Uterus (tissue), 4 donors: ENCODE results near the gene CUL5. TPM values are rescaled to one million over a fixed set of nuclear protein-coding genes. Genes with fewer than 3 reads are reported as not detected.
"Not testable (repeated sequence)": the region's sequence is repeated elsewhere in the genome, so short reads cannot be mapped to it uniquely, and the experiment has no call there.

ENCODE experiments used
- DNase-seq, 2 donors: peaks; one replicate each; pipeline ENCODE4 v3.0.0-alpha.2; 2019 to 2020
- H3K27ac ChIP-seq, 2 donors: fragments of 200-600 bp; sonication (generic); 1 replicate in 1 of 2; 2 replicates in 1 of 2; pipeline ENCODE4 v1.5.1; 2016 to 2018
- H3K27me3 ChIP-seq, 2 donors: fragments of 200-600 bp; sonication (generic); one replicate each; pipeline ENCODE4 v1.5.1; 2018 to 2019; ENCODE audit warnings: control low read depth in 1 of 2
- H3K36me3 ChIP-seq, 2 donors: fragments of 200-600 bp; sonication (generic); one replicate each; pipeline ENCODE4 v1.5.1; 2019; ENCODE audit warnings: control low read depth in 1 of 2
- H3K4me1 ChIP-seq, 2 donors: fragments of 200-600 bp; sonication (generic); one replicate each; pipeline ENCODE4 v1.5.1; 2018 to 2019; ENCODE audit warnings: control low read depth in 1 of 2
- H3K4me3 ChIP-seq, 2 donors: fragments of 200-600 bp; sonication (generic); 1 replicate in 1 of 2; 2 replicates in 1 of 2; pipeline ENCODE4 v1.5.1; 2018 to 2019; ENCODE audit warnings: mild to moderate bottlenecking in 1 of 2
- H3K9me3 ChIP-seq, 2 donors: fragments of 200-600 bp; sonication (generic); one replicate each; pipeline ENCODE4 v1.5.1; 2019; ENCODE audit warnings: control low read depth in 1 of 2
- POLR2A ChIP-seq, 2 donors: fragments of 450-650 bp; IDR thresholded peaks; one replicate each; pipeline ENCODE4 v1.6.1; 2016; ENCODE audit warnings: antibody characterized with exemption in 2 of 2, mild to moderate bottlenecking in 1 of 2, moderate library complexity in 1 of 2
- intact Hi-C: fragments of 100-400 bp; cut with DNase I; formaldehyde crosslinking; loops from one replicate; pipeline ENCODE4 v1.15.1; 2023; ENCODE audit warnings: low total_unique reads
- total RNA-seq, 4 donors: library from RNA; depleted of rRNA in 3 of 4; stranded (reverse); fragments of >200 nt in 3 of 4; gene quantifications; one replicate each; pipeline versions ENCODE4 v1.1.0 to v1.2.4, GENCODE V29; 2014 to 2023
- TF ChIP-seq, protein P1 (sequence below), 4 experiments: fragments of 200-600 bp in 2 of 4; fragments of 450-650 bp in 2 of 4; sonication (generic) in 2 of 4; IDR thresholded peaks; one replicate each; pipeline ENCODE4 v1.5.1; 2016 to 2019; ENCODE audit warnings: antibody characterized with exemption in 4 of 4, mild to moderate bottlenecking in 2 of 4, moderate library complexity in 1 of 4
- donor health status: DM: yes; HTN: yes; CAD: no.

The CUL5 gene
- total RNA-seq, 4 donors from 2014 or later, result 29.5 to 79.8 (median 40.9) TPM

DNA sequence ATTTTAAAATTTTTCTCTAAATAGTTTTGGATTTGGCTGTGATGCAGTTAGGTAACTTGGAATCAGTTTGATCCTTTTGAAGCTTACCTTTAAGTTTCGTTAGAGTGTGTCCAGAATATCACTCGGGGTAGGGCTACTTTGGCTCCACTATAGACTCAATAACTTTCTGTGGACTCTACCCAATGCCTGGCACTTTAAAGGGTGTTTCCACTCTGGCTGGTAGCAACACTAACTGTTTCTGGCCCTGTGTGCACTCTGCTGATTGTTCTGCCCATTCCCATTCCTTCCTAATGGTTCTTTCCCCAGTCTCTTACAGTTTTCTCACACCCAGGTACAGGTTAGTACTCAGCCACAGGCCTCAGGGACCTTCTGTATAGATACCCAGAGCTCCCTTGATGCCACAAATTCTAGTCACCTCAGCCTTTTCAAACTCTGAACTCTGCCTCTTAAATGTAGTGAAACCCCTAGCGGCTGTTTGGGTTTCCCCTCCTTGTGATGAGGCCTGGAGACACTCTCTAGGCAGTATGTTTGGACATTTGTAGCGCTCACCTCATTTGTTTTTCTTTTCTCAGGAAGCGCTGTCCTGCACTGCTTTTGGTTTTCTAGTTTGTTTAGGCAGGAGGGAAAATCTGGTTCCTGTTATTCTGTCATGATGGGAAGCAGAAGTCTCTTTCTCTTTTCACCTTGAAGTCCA is 16.8 kb downstream of the CUL5 start:
- Histone ChIP-seq H3K9me3 (no peaks in the 10 kb centered on the region), H3K27me3 (no peaks in the 10 kb centered on the region), H3K4me3 (no peak overlapping the region), H3K36me3 (no peaks in the 10 kb centered on the region), H3K27ac (no peak overlapping the region), H3K4me1 (peaks cover 0 to 4% of the 10 kb centered on the region in 2 donors)
- no peak for DNase-seq
- TF ChIP-seq POLR2A (IDR thresholded peaks at IDR 0.05), result no peak
- TF ChIP-seq, protein P1, sequence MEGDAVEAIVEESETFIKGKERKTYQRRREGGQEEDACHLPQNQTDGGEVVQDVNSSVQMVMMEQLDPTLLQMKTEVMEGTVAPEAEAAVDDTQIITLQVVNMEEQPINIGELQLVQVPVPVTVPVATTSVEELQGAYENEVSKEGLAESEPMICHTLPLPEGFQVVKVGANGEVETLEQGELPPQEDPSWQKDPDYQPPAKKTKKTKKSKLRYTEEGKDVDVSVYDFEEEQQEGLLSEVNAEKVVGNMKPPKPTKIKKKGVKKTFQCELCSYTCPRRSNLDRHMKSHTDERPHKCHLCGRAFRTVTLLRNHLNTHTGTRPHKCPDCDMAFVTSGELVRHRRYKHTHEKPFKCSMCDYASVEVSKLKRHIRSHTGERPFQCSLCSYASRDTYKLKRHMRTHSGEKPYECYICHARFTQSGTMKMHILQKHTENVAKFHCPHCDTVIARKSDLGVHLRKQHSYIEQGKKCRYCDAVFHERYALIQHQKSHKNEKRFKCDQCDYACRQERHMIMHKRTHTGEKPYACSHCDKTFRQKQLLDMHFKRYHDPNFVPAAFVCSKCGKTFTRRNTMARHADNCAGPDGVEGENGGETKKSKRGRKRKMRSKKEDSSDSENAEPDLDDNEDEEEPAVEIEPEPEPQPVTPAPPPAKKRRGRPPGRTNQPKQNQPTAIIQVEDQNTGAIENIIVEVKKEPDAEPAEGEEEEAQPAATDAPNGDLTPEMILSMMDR (IDR thresholded peaks at IDR 0.05), result no peak
- intact Hi-C loops, result no loop called here

DNA sequence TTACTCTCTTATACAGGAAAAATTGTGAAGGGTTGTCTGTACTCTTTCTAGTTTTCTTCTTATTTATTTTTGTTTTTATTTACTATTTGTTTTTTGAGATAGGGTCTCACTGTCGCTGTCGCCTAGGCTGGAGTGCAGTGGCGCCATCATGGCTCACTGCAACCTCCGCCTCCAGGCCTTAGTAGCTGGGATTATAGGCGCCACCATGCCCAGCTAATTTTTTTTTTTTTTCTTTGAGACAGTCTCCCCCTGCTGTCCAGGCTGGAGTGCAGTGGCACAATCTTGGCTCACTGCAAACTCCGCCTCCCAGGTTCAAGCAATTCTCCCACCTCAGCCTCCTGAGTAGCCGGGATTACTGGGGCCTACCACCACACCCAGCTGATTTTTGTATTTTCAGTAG is 18.4 kb downstream of the CUL5 start:
- no peaks in the 10 kb centered on the region for H3K9me3 ChIP-seq
- TF ChIP-seq POLR2A (IDR thresholded peaks at IDR 0.05), result no peak
- TF ChIP-seq, protein P1 (IDR thresholded peaks at IDR 0.05), result no peak
- H3K4me1 ChIP-seq, result peaks cover 0 to 4% of the 10 kb centered on the region in 2 donors
- no peaks in the 10 kb centered on the region for H3K36me3 ChIP-seq
- no peaks in the 10 kb centered on the region for H3K27me3 ChIP-seq
- no peak overlapping the region for H3K4me3 ChIP-seq
- intact Hi-C loops, result no loop called here
- no peak overlapping the region for H3K27ac ChIP-seq
- no peak for DNase-seq

DNA sequence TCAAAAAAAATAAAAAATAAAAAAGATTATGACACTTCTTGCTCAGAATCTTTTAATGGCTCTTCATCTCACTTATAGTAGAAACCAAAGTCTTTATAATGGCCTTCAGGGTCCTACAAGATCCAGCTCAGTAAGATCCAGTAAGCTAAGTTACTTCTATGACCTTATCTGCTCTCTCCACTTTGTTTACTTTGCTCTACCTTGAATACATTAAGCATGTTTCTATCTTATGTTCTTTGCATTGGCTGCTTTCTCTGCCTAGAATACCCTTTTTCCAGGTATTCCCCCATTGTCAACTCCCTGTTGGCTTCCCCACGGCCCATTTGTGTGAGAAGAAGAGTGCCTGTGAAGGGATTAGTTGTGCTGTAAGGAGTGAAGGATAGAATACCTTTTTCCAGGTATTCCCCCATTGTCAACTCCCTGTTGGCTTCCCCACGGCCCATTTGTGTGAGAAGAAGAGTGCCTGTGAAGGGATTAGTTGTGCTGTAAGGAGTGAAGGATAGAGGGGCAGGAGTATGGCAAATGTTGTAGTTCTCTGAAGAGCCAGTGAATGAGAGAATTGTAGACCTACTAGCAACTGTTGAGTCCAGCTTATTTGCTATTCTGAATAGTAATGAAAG is 20.2 kb downstream of the CUL5 start:
- H3K9me3 ChIP-seq, H3K4me3 ChIP-seq, H3K27me3 ChIP-seq, intact Hi-C loops, H3K36me3 ChIP-seq, DNase-seq, H3K27ac ChIP-seq, H3K4me1 ChIP-seq: not testable (repeated sequence)

DNA sequence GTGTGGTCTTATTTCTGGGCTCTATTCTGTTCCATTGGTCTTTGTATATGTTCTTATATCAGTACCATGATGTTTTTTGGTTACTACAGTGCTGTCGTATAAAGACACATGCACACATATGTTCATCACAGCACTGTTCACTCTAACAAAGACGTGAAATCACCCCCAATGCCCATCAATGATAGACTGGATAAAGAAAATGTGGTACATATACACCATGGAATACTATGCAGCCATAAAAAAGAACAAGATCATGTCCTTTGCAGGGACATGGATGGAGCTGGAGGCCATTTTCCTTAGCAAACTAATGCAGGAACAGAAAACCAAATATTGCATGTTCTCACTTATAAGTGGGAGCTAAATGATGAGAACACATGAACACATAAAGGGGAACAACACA is 22.9 kb downstream of the CUL5 start:
- H3K27me3 ChIP-seq, H3K4me3 ChIP-seq, intact Hi-C loops, DNase-seq, H3K9me3 ChIP-seq, H3K4me1 ChIP-seq, H3K36me3 ChIP-seq, H3K27ac ChIP-seq: not testable (repeated sequence)

DNA sequence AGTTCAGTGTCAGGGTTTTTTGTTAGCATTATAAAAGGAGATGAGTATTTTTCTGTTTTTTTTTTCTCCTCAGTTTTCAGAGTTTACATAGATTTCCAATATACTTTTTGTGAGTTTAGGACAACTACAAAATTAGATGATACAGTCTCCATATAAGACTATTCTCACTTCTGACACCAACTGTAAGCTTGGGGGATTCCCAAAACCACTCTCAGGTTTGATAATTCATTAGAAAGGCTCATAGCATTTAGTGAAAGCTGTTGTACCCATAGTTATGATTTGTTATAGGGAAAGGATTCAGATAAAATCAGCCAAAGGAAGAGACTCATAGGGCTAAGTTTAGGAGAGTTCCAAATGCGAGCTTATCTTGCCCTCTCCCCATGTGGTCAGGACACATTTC is 24.1 kb downstream of the CUL5 start:
- Histone ChIP-seq H3K27me3 (no peaks in the 10 kb centered on the region), H3K4me1 (no peaks in the 10 kb centered on the region), H3K27ac (no peak overlapping the region), H3K4me3 (no peak overlapping the region), H3K9me3 (no peaks in the 10 kb centered on the region), H3K36me3 (no peaks in the 10 kb centered on the region)
- intact Hi-C loops, result no loop called here
- TF ChIP-seq, protein P1 (IDR thresholded peaks at IDR 0.05), result no peak
- TF ChIP-seq POLR2A (IDR thresholded peaks at IDR 0.05), result no peak
- no peak for DNase-seq

DNA sequence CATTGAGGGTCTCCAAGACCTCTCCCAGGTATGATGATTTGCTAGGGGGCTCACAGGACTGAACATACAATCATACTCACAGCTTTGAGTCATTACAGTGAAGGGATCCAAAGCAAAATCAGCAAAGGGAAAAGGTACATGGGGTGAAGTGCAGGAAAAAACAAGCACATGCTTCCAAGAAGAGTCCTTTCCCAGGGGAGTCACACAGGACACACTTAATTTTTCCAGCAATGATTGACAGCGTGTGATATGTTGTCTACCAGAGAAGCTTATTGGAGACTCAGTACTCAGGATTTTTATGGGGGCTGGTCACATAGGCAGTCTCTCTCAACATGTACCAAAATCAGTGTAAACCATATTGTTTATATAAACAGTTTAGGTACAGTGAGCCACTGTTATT is 25.3 kb downstream of the CUL5 start:
- DNase-seq, result no peak
- TF ChIP-seq, protein P1 (IDR thresholded peaks at IDR 0.05), result no peak
- TF ChIP-seq POLR2A (IDR thresholded peaks at IDR 0.05), result no peak
- intact Hi-C loops, result no loop called here
- H3K9me3 ChIP-seq, result no peaks in the 10 kb centered on the region
- H3K27ac ChIP-seq, result no peak overlapping the region
- no peaks in the 10 kb centered on the region for H3K27me3 ChIP-seq
- H3K4me1 ChIP-seq, result no peaks in the 10 kb centered on the region
- H3K36me3 ChIP-seq, result no peaks in the 10 kb centered on the region
- H3K4me3 ChIP-seq, result no peak overlapping the region
